ENCODE measurements around the gene DEFB128. TPM values are rescaled to one million over a fixed set of nuclear protein-coding genes. Genes with fewer than 3 reads are reported as not detected.

Gene DEFB128
- polyA plus RNA-seq, 1 of the 3 experiments (the other 2 are of a cell fraction) = not detected

DNA sequence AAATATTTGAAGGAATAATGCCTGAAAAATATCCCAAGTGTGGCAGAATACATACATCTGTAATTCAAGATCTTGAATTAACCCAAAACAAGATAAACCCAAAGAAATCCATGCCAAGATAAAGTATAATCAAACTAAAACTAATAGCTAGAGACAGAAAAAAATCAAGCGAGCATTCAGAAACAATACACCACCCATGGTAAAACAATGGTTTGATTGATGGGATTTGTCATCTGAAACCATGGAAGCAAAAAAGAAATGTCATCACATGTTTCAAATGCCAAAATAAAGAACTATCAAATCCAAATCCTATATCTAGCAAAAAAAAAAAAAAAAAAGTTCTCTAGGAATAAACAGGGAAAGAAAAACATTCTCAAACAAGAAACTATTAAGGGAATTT lies 37.4 kb downstream of the DEFB128 start:
- no peaks in the 10 kb centered on the region for H3K79me2 ChIP-seq (ENCODE audit: insufficient read depth)
- no peaks in the 10 kb centered on the region for H3K36me3 ChIP-seq (replicated peaks in 1 of 2; ENCODE audit: control insufficient read depth in 1 of 2, insufficient read depth in 2 of 2, low read length in 1 of 2)
- no peak overlapping the region for H3K9ac ChIP-seq
- ChIA-PET POLR2A (no interaction called here), CTCF (no interaction called here)
- H3F3A ChIP-seq (replicated peaks; ENCODE audit: insufficient read depth) = no peaks in the 10 kb centered on the region
- no peaks in the 10 kb centered on the region for H3K9me3 ChIP-seq
- no peak overlapping the region for H3K4me2 ChIP-seq
- H3K4me1 ChIP-seq (ENCODE audit: control insufficient read depth in 1 of 2, insufficient read depth in 2 of 2, low read depth in 1 of 2, low read length in 1 of 2) = no peaks in the 10 kb centered on the region
- TF ChIP-seq CTCF (IDR thresholded peaks at IDR 0.05) (no peak), RXRA (IDR thresholded peaks at IDR 0.05; ENCODE audit: borderline replicate concordance, low read depth) (no peak), CHD2 (IDR thresholded peaks at IDR 0.05; ENCODE audit: low read length, partially characterized antibody) (no peak), NRF1 (IDR thresholded peaks at IDR 0.05; ENCODE audit: low read depth, low read length) (no peak), JUND (IDR thresholded peaks at IDR 0.05) (no peak), PBX3 (IDR thresholded peaks at IDR 0.05) (no peak), ELF1 (IDR thresholded peaks at IDR 0.05) (no peak), TCF12 (IDR thresholded peaks at IDR 0.05) (no peak), SMC3 (IDR thresholded peaks at IDR 0.05; ENCODE audit: low read depth, low read length) (no peak), SIN3A (IDR thresholded peaks at IDR 0.05; ENCODE audit: borderline replicate concordance, low read depth, low read length) (no peak), FOXJ3 (CRISPR knock-in tag; IDR thresholded peaks at IDR 0.05) (no peak), EZH2phosphoT487 (IDR thresholded peaks at IDR 0.05; ENCODE audit: borderline replicate concordance, low read depth) (no peak), USF1 (IDR thresholded peaks at IDR 0.05; ENCODE audit: borderline replicate concordance, low read depth) (no peak), NFIC (IDR thresholded peaks at IDR 0.05; ENCODE audit: borderline replicate concordance) (no peak)
- DNase-seq = no peak
- no peak overlapping the region for H3K4me3 ChIP-seq (ENCODE audit: low read depth in 2 of 2, low read length in 1 of 2)
- H4K20me1 ChIP-seq (ENCODE audit: insufficient read depth) = no peaks in the 10 kb centered on the region
- H3K27me3 ChIP-seq (ENCODE audit: insufficient read depth) = peaks cover under 1% of the 10 kb centered on the region; the same call in 1 of the 2 replicates
- H3K27ac ChIP-seq (ENCODE audit: low read depth in 2 of 2, low read length in 1 of 2) = no peak overlapping the region
- 23% methylated on average over 1 of the region's 1 CpG for WGBS (ENCODE audit: low lambda C conversion rate)
- no peaks in the 10 kb centered on the region for H3K9me2 ChIP-seq
- no peak overlapping the region for H2AFZ ChIP-seq (ENCODE audit: low read depth)

- Histone ChIP-seq H3K36me3 (replicated peaks in 1 of 2; ENCODE audit: control insufficient read depth in 1 of 2, insufficient read depth in 2 of 2, low read length in 1 of 2) (no peaks in the 10 kb centered on the region), H3K9me2 (no peaks in the 10 kb centered on the region), H3K4me2 (no peak overlapping the region), H3K27ac (ENCODE audit: low read depth in 2 of 2, low read length in 1 of 2) (no peak overlapping the region), H3K4me1 (ENCODE audit: control insufficient read depth in 1 of 2, insufficient read depth in 2 of 2, low read depth in 1 of 2, low read length in 1 of 2) (no peaks in the 10 kb centered on the region), H3K27me3 (ENCODE audit: insufficient read depth) (peaks cover 15% of the 10 kb centered on the region; the same call in 1 of the 2 replicates), H3K9ac (no peak overlapping the region), H4K20me1 (ENCODE audit: insufficient read depth) (no peaks in the 10 kb centered on the region), H3K4me3 (ENCODE audit: low read depth in 2 of 2, low read length in 1 of 2) (no peak overlapping the region), H3K79me2 (ENCODE audit: insufficient read depth) (no peaks in the 10 kb centered on the region), H3K9me3 (no peaks in the 10 kb centered on the region), H3F3A (replicated peaks; ENCODE audit: insufficient read depth) (no peaks in the 10 kb centered on the region), H2AFZ (ENCODE audit: low read depth) (no peak overlapping the region)
- TF ChIP-seq CHD2 (IDR thresholded peaks at IDR 0.05; ENCODE audit: low read length, partially characterized antibody) = no peak
- TF ChIP-seq RFX5 (IDR thresholded peaks at IDR 0.05; ENCODE audit: low read length) = no peak
- no peak for TF ChIP-seq YY1 (IDR thresholded peaks at IDR 0.05; ENCODE audit: low read depth)
- TF ChIP-seq TEAD4 (IDR thresholded peaks at IDR 0.05; ENCODE audit: borderline replicate concordance, insufficient read depth) = no peak
- TF ChIP-seq ZBTB33 (IDR thresholded peaks at IDR 0.05; ENCODE audit: borderline replicate concordance, low read depth) = no peak
- no peak for TF ChIP-seq POLR2AphosphoS5 (IDR thresholded peaks at IDR 0.05; ENCODE audit: low read depth, low read length)
- no peak for TF ChIP-seq EZH2phosphoT487 (IDR thresholded peaks at IDR 0.05; ENCODE audit: borderline replicate concordance, low read depth)
- WGBS (ENCODE audit: low lambda C conversion rate) = 13% methylated on average over 2 of the region's 2 CpGs
- ChIA-PET POLR2A (no interaction called here), CTCF (no interaction called here)
- no peak for DNase-seq
Observed at GRCh38 chr20:145877-146276, 43.6 kb downstream of the DEFB128 start.

Measured in SK-N-SH (cell line).